K562 (cell line): ENCODE measurements around the gene ANXA3. TPM values are rescaled to one million over a fixed set of nuclear protein-coding genes. Genes with fewer than 3 reads are reported as not detected.

ENCODE experiments used
- ATAC-seq: fragments of 200-7000 bp; cut with Tn5 transposase; 3 replicates; pipeline ENCODE4 v1.9.1; 2020; ENCODE audit warnings: moderate library complexity
- BruUV-seq: library from RNA; stranded (reverse); fragments of 400-500 nt; replicated peaks from 2 replicates; lab custom pipeline; 2021; lab: Mats Ljungman, UMichigan
- CTCF ChIA-PET: fragments of 300-600 bp; formaldehyde crosslinking; extraction: SDS; loops from one replicate; lab custom pipeline; 2021; ENCODE audit warnings: low intra/inter-chr PET ratio; lab: Yijun Ruan, JAX
- POLR2A ChIA-PET: fragments of 300-600, 350-650 bp; sonication (Branson Sonifier 250); formaldehyde crosslinking; extraction: SDS; loops from one replicate; lab custom pipeline; 2021; ENCODE audit warnings: antibody characterized with exemption, inconsistent platforms; lab: Yijun Ruan, JAX
- DNase-seq, 4 experiments: peaks; one replicate each; pipeline versions ENCODE4 v3.0.0 to v3.0.0-alpha.2; 2011 to 2018; ENCODE audit warnings: low spot score in 3 of 4, mixed read lengths in 3 of 4; ENCODE audit errors: extremely low read depth in 1 of 4
- FAIRE-seq: peaks from 2 replicates; lab custom pipeline; 2011; peaks lifted over from hg19 to GRCh38; lab: Jason Lieb, UNC
- H2AFZ ChIP-seq: 2 replicates; pipeline ENCODE4 v1.6.0; 2011; ENCODE audit warnings: low read depth, low read length, control low read depth, inconsistent platforms
- H3K27ac ChIP-seq: fragments of 200-600 bp; 3 replicates; pipeline ENCODE4 v1.8.0; 2011; ENCODE audit warnings: low read depth, mild to moderate bottlenecking, control low read depth, inconsistent platforms, low read length, moderate library complexity, mixed read lengths; ENCODE audit errors: extremely low read depth
- H3K27me3 ChIP-seq, 2 experiments: fragments of 300-600 bp in 1 of 2; 2 replicates in 1 of 2; 3 replicates in 1 of 2; pipeline versions ENCODE4 v1.6.0 to v1.8.0; 2011; ENCODE audit warnings: inconsistent platforms in 2 of 2, low read length in 2 of 2, mild to moderate bottlenecking in 1 of 2, mixed read lengths in 1 of 2, moderate library complexity in 1 of 2; ENCODE audit not compliant: control insufficient read depth in 2 of 2, insufficient read depth in 2 of 2
- H3K36me3 ChIP-seq: fragments of 300-600 bp; 3 replicates; pipeline ENCODE4 v1.8.0; 2011; ENCODE audit warnings: mild to moderate bottlenecking, low read length, inconsistent platforms; ENCODE audit not compliant: control insufficient read depth, insufficient read depth
- H3K4me1 ChIP-seq, 2 experiments: fragments of 200-600 bp in 1 of 2; replicated peaks in 1 of 2; 2 replicates in 1 of 2; 3 replicates in 1 of 2; pipeline versions ENCODE4 v1.5.1 to v1.8.0; 2011; ENCODE audit warnings: inconsistent platforms in 2 of 2, low read length in 2 of 2, mild to moderate bottlenecking in 1 of 2, mixed read lengths in 1 of 2, moderate library complexity in 1 of 2; ENCODE audit not compliant: control insufficient read depth in 2 of 2, insufficient read depth in 2 of 2
- H3K4me2 ChIP-seq: 2 replicates; pipeline ENCODE4 v1.6.1; 2011; ENCODE audit warnings: low read length, control low read depth, inconsistent platforms, mixed read lengths; ENCODE audit not compliant: insufficient read depth
- H3K4me3 ChIP-seq: fragments of 200-600 bp; sonication (generic), shearing (Covaris generic); 2 replicates; pipeline ENCODE4 v1.5.1; 2016; ENCODE audit warnings: control low read depth, inconsistent platforms
- H3K79me2 ChIP-seq: fragments of 200-600 bp; 3 replicates; pipeline ENCODE4 v1.8.0; 2011; ENCODE audit warnings: low read length, inconsistent platforms; ENCODE audit not compliant: control insufficient read depth, insufficient read depth
- H3K9ac ChIP-seq, 2 experiments: 2 replicates each; pipeline versions ENCODE4 v1.6.0 to v1.6.1; 2011; ENCODE audit warnings: low read depth in 2 of 2, low read length in 2 of 2, control low read depth in 1 of 2, inconsistent platforms in 1 of 2, mild to moderate bottlenecking in 1 of 2, mixed read lengths in 1 of 2; ENCODE audit not compliant: insufficient read depth in 1 of 2
- H3K9me1 ChIP-seq: one replicate; pipeline ENCODE4 v1.6.0; 2011; ENCODE audit warnings: inconsistent platforms, mild to moderate bottlenecking, low read length, moderate library complexity; ENCODE audit not compliant: control insufficient read depth, insufficient read depth
- H3K9me3 ChIP-seq: replicated peaks from 2 replicates; pipeline ENCODE4 v1.5.1; 2011; ENCODE audit warnings: low read depth, low read length, inconsistent platforms; ENCODE audit not compliant: control insufficient read depth, insufficient read depth
- H4K20me1 ChIP-seq: replicated peaks from 2 replicates; pipeline ENCODE4 v1.6.1; 2011; ENCODE audit warnings: low read length, inconsistent platforms, mixed read lengths; ENCODE audit not compliant: control insufficient read depth, insufficient read depth
- ADNP ChIP-seq: fragments of 200-800 bp; sonication (Bioruptor generic); IDR thresholded peaks from 2 replicates; pipeline ENCODE4 v1.6.1; 2016; ENCODE audit warnings: missing genetic modification characterization, missing compliant biosample characterization
- BRD9 ChIP-seq: fragments of 450-650 bp; IDR thresholded peaks from 2 replicates; pipeline ENCODE4 v1.6.1; 2018; ENCODE audit warnings: low read depth; ENCODE audit not compliant: partially characterized antibody
- CBFA2T3 ChIP-seq: fragments of 450-650 bp; IDR thresholded peaks from 2 replicates; pipeline ENCODE4 v1.6.1; 2017
- CSDE1 ChIP-seq, 2 experiments: fragments of 450-650 bp; IDR thresholded peaks; 2 replicates each; pipeline ENCODE4 v1.6.1; 2016; ENCODE audit warnings: mild to moderate bottlenecking in 1 of 2
- HDAC1 ChIP-seq, 2 experiments: fragments of 450-650 bp; IDR thresholded peaks; 2 replicates each; pipeline ENCODE4 v1.6.1; 2016 to 2017; ENCODE audit warnings: inconsistent platforms in 1 of 2, mild to moderate bottlenecking in 1 of 2, moderate library complexity in 1 of 2
- HDAC3 ChIP-seq: fragments of 450-650 bp; IDR thresholded peaks from 2 replicates; pipeline ENCODE4 v1.6.1; 2018; ENCODE audit warnings: borderline replicate concordance, mild to moderate bottlenecking, moderate library complexity; ENCODE audit not compliant: partially characterized antibody
- MCM5 ChIP-seq: fragments of 450-650 bp; IDR thresholded peaks from 2 replicates; pipeline ENCODE4 v1.6.1; 2016; ENCODE audit warnings: low read depth
- MEIS2 ChIP-seq: fragments of 450-650 bp; IDR thresholded peaks from 2 replicates; pipeline ENCODE4 v1.6.1; 2014; ENCODE audit warnings: mild to moderate bottlenecking; ENCODE audit not compliant: partially characterized antibody
- POLR2H ChIP-seq: IDR thresholded peaks from 2 replicates; pipeline ENCODE4 v1.6.1; 2016; ENCODE audit warnings: missing genetic modification characterization, low read depth, mild to moderate bottlenecking, control low read depth, missing compliant biosample characterization, moderate library complexity
- ZFPM2 ChIP-seq: fragments of 250-450 bp; sonication (Bioruptor Pico); IDR thresholded peaks from 2 replicates; pipeline ENCODE4 v1.5.1; 2022; ENCODE audit warnings: mild to moderate bottlenecking
- ZNF384 ChIP-seq: IDR thresholded peaks from 2 replicates; pipeline ENCODE4 v1.6.1; 2012; ENCODE audit warnings: low read depth, low read length, improper control_type of control experiment
- whole genome bisulfite sequencing: fragments of 100-300 bp; shearing (Covaris generic); methylation state at CpG from one replicate; pipeline ENCODE4 v1.1.6; 2016; ENCODE audit warnings: low coverage, mixed read lengths; ENCODE audit not compliant: insufficient coverage; ENCODE audit errors: missing lambda C conversion rate; 5-methylcytosine and 5-hydroxymethylcytosine counted together
- in situ Hi-C: fragments of 300-500 bp; cut with MboI; formaldehyde crosslinking; loops from 4 replicates; pipeline ENCODE4 v1.15.0; 2018; ENCODE audit warnings: inconsistent platforms, mixed read lengths
- intact Hi-C: fragments of 100-400 bp; cut with micrococcal nuclease; formaldehyde crosslinking; loops from 2 replicates; pipeline ENCODE4 v1.14.2; 2022
- polyA plus RNA-seq, 8 experiments: library from polyadenylated mRNA; depleted of rRNA in 4 of 8; stranded (reverse) in 5 of 8; unstranded in 3 of 8; fragments of >200 nt; fragmentation: Nextera tagmentation in 2 of 8; fragmentation: Illumina TruSeq in 1 of 8; extraction: Ambion mirVana in 2 of 8; extraction: Trizol in 1 of 8; gene quantifications; 2 replicates each; pipeline versions ENCODE4 v1.2.1 to v1.2.3, GENCODE V29; 2011 to 2014; ENCODE audit warnings: inconsistent platforms in 1 of 8, missing spikeins in 1 of 8
- total RNA-seq, 7 experiments: library from RNA; depleted of rRNA in 6 of 7; stranded (reverse); fragments of >200 nt in 6 of 7; fragmentation: Illumina TruSeq in 2 of 7; extraction: Trizol in 2 of 7; gene quantifications; 2 replicates each; pipeline versions ENCODE4 v1.2.1 to v1.2.3, GENCODE V29; 2011 to 2021; ENCODE audit warnings: low replicate concordance in 1 of 7
- TF ChIP-seq, protein P1 (sequence below): fragments of 250-450 bp; sonication (Bioruptor Pico); IDR thresholded peaks from 2 replicates; pipeline ENCODE4 v1.8.0; 2022; ENCODE audit warnings: inconsistent platforms
- TF ChIP-seq, protein P2 (sequence below): sonication (generic); formaldehyde crosslinking; IDR thresholded peaks from 2 replicates; pipeline ENCODE4 v1.8.0; 2023; ENCODE audit warnings: mild to moderate bottlenecking, missing genetic modification reagents
- TF ChIP-seq, protein P3 (sequence below): sonication (generic); IDR thresholded peaks from 2 replicates; pipeline ENCODE4 v1.6.1; 2016

ANXA3 gene
- total and polyA plus RNA-seq, 9 of the 15 experiments (the other 6 are each of a cell fraction or from before 2014, with no cell fraction given) = 6.3 to 15.5 (median 9.8) TPM

DNA sequence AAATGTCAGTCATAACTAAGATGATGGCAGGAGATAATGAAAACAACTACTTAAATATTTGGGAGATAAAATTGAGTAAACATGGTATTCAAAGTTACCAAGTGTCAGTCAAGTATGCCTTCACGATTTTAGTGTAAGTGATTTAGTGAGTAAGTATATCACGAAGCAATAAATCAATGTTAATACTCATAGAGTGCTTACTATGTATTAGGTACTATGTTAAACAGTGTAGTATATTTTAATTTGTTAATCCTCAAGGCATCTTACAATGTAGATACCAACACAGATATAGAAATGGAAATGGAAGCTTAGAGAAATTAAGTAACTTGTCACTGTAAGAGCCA lies 59.6 kb downstream of the ANXA3 start (continued):
- TF ChIP-seq MEIS2 = peak; percentile 76
- no peak for TF ChIP-seq ZNF384
- TF ChIP-seq ZFPM2 (CRISPR knock-in tag) = no peak
- TF ChIP-seq CSDE1 (IDR thresholded peaks at IDR 0.05) = no peak
- TF ChIP-seq, protein P1, sequence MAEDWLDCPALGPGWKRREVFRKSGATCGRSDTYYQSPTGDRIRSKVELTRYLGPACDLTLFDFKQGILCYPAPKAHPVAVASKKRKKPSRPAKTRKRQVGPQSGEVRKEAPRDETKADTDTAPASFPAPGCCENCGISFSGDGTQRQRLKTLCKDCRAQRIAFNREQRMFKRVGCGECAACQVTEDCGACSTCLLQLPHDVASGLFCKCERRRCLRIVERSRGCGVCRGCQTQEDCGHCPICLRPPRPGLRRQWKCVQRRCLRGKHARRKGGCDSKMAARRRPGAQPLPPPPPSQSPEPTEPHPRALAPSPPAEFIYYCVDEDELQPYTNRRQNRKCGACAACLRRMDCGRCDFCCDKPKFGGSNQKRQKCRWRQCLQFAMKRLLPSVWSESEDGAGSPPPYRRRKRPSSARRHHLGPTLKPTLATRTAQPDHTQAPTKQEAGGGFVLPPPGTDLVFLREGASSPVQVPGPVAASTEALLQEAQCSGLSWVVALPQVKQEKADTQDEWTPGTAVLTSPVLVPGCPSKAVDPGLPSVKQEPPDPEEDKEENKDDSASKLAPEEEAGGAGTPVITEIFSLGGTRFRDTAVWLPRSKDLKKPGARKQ (CRISPR knock-in tag) = 0 out of 2 replicates have a peak, but pooled peaks have one; percentile 9

DNA sequence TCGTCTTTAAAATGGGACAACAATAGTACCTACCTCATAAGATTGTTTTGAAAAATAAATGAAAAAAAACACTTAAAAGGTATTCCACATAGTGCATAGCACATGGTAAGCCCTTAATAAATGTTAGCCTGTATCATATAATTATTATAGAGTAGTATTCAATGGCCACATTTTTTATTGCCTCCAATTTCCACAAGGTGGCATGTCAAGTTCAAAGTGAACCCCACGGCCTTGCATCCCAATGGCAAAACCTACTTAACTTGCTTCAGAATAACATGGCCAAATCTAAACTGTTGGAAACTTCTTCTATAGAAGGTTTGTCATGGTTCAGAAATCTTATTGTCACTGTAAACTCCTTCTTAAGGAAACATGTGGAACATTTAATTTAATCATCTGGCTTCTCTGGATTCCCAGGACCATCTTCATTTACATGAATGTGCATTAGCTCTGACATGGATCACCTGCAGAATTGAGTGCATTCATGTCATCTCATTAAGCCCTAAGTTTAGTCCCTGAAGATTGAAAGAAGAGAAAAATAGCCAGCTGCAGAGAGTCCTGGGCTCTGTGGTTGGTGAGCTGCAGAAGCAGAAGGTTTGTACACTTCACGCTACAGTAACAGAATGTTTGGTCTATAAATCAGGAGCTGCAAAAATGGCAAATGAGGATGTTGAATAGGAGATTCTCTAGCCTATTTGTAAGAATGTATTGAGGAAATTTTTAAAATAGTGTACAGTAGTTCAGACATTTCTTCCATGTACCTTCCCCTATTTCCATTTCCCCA lies 61.0 kb downstream of the ANXA3 start:
- Histone ChIP-seq H3K79me2 (no peaks in the 10 kb centered on the region; the same call in 2 of the 3 replicates), H2AFZ (no peak overlapping the region), H3K27me3 (no peaks in the 10 kb centered on the region), H4K20me1 (no peaks in the 10 kb centered on the region), H3K9ac (no peak overlapping the region), H3K4me1 (peaks cover 18 to 77% of the 10 kb centered on the region in 2 experiments), H3K9me1 (no peaks in the 10 kb centered on the region), H3K27ac (no peak overlapping the region), H3K4me3 (no peak overlapping the region), H3K9me3 (no peaks in the 10 kb centered on the region), H3K4me2 (no peak overlapping the region), H3K36me3 (no peaks in the 10 kb centered on the region)
- ATAC-seq (peak; percentile 71), DNase-seq (peak in 2 of 4 experiments; percentile 46 to 74), FAIRE-seq (peak; percentile 63)
- ChIA-PET POLR2A (interaction anchor here (0.6 to 1.9 kb wide), 3 partner anchors 13 to 164 kb away, joined by 3 to 7 read pairs (median 3); no protein-coding TSS in a partner anchor), CTCF (interaction anchor here (1.2 to 1.8 kb wide), 2 partner anchors 249 to 252 kb away, joined by 4 to 8 read pairs; no protein-coding TSS in a partner anchor)
- in situ Hi-C loops = loop anchor here (5.0 kb wide), 1 partner anchor 80 kb away; no protein-coding TSS in a partner anchor
- WGBS = 34% methylated on average over 3 of the region's 3 CpGs
- intact Hi-C loops = loop anchor here (1.0 to 5.0 kb wide), 7 partner anchors 30 to 310 kb away; partner anchors contain the start of gene BMP2K
- no TSS peak for BruUV-seq
- TF ChIP-seq MCM5 (no peak), CBFA2T3 (no peak), ADNP (tag) (0 out of 2 replicates have a peak, but pooled peaks have one; percentile 29), HDAC3 (peak; percentile 37), BRD9 (peak; percentile 50), POLR2H (tag) (peak; percentile 33; the same call in 1 of the 2 replicates), HDAC1 (IDR thresholded peaks at IDR 0.05) (no peak)
- TF ChIP-seq, protein P2, sequence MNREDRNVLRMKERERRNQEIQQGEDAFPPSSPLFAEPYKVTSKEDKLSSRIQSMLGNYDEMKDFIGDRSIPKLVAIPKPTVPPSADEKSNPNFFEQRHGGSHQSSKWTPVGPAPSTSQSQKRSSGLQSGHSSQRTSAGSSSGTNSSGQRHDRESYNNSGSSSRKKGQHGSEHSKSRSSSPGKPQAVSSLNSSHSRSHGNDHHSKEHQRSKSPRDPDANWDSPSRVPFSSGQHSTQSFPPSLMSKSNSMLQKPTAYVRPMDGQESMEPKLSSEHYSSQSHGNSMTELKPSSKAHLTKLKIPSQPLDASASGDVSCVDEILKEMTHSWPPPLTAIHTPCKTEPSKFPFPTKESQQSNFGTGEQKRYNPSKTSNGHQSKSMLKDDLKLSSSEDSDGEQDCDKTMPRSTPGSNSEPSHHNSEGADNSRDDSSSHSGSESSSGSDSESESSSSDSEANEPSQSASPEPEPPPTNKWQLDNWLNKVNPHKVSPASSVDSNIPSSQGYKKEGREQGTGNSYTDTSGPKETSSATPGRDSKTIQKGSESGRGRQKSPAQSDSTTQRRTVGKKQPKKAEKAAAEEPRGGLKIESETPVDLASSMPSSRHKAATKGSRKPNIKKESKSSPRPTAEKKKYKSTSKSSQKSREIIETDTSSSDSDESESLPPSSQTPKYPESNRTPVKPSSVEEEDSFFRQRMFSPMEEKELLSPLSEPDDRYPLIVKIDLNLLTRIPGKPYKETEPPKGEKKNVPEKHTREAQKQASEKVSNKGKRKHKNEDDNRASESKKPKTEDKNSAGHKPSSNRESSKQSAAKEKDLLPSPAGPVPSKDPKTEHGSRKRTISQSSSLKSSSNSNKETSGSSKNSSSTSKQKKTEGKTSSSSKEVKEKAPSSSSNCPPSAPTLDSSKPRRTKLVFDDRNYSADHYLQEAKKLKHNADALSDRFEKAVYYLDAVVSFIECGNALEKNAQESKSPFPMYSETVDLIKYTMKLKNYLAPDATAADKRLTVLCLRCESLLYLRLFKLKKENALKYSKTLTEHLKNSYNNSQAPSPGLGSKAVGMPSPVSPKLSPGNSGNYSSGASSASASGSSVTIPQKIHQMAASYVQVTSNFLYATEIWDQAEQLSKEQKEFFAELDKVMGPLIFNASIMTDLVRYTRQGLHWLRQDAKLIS (CRISPR knock-in tag) = peak; percentile 49; the same call in 1 of the 2 replicates
- TF ChIP-seq, protein P3, sequence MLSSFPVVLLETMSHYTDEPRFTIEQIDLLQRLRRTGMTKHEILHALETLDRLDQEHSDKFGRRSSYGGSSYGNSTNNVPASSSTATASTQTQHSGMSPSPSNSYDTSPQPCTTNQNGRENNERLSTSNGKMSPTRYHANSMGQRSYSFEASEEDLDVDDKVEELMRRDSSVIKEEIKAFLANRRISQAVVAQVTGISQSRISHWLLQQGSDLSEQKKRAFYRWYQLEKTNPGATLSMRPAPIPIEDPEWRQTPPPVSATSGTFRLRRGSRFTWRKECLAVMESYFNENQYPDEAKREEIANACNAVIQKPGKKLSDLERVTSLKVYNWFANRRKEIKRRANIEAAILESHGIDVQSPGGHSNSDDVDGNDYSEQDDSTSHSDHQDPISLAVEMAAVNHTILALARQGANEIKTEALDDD = peak; percentile 67
